PFSK-1 (cell line): Measurements from ENCODE around the gene KREMEN1.

Source experiments
- FOXP2 ChIP-seq: optimal IDR thresholded peaks from 2 replicates; pipeline ENCODE3; 2011; ENCODE audit warnings: borderline replicate concordance, control low read depth, inconsistent platforms; ENCODE audit not compliant: insufficient read depth; ENCODE audit errors: extremely low read length, extremely low read depth
- POLR2AphosphoS5 ChIP-seq: IDR thresholded peaks from 2 replicates; pipeline ENCODE4 v1.6.1; 2012; ENCODE audit warnings: low read depth, mild to moderate bottlenecking, control low read depth, low read length, moderate library complexity
- REST ChIP-seq, 2 experiments: IDR thresholded peaks; 2 replicates each; pipeline versions ENCODE4 v1.6.1 to v1.8.0; 2011 to 2012; ENCODE audit warnings: low read depth in 2 of 2, low read length in 2 of 2, control low read depth in 1 of 2, inconsistent platforms in 1 of 2, mild to moderate bottlenecking in 1 of 2, moderate library complexity in 1 of 2; ENCODE audit not compliant: insufficient read depth in 1 of 2
- SIN3A ChIP-seq: IDR thresholded peaks from 2 replicates; pipeline ENCODE4 v1.6.1; 2012; ENCODE audit warnings: mild to moderate bottlenecking, low read length, moderate library complexity, borderline replicate concordance; ENCODE audit not compliant: insufficient read depth
- TAF1 ChIP-seq: IDR thresholded peaks from 2 replicates; pipeline ENCODE4 v1.6.1; 2012; ENCODE audit warnings: low read length, control low read depth, borderline replicate concordance; ENCODE audit not compliant: insufficient read depth

Gene KREMEN1

GRCh38 chr22:29117799-29118477 lies 45.1 kb downstream of the KREMEN1 start:
- TF ChIP-seq SIN3A, result no peak
- TF ChIP-seq FOXP2, result no peak
- TF ChIP-seq POLR2AphosphoS5, result no peak
- TF ChIP-seq TAF1, result no peak
- no peak for TF ChIP-seq REST (IDR thresholded peaks at IDR 0.05; ENCODE audit: insufficient read depth in 1 of 2, low read depth in 2 of 2, low read length in 2 of 2)

- TF ChIP-seq SIN3A (no peak), TAF1 (no peak), REST (IDR thresholded peaks at IDR 0.05; ENCODE audit: insufficient read depth in 1 of 2, low read depth in 2 of 2, low read length in 2 of 2) (no peak), POLR2AphosphoS5 (no peak)
Observed at GRCh38 chr22:29121124-29121523, 48.3 kb downstream of the KREMEN1 start.

GRCh38 chr22:29122041-29122440 lies 49.2 kb downstream of the KREMEN1 start:
- TF ChIP-seq SIN3A, result no peak
- TF ChIP-seq REST (IDR thresholded peaks at IDR 0.05; ENCODE audit: insufficient read depth in 1 of 2, low read depth in 2 of 2, low read length in 2 of 2), result no peak
- no peak for TF ChIP-seq POLR2AphosphoS5
- TF ChIP-seq FOXP2, result no peak
- TF ChIP-seq TAF1, result no peak

GRCh38 chr22:29124777-29125442 lies 52.1 kb downstream of the KREMEN1 start:
- TF ChIP-seq SIN3A, result no peak
- TF ChIP-seq POLR2AphosphoS5, result no peak
- TF ChIP-seq REST (IDR thresholded peaks at IDR 0.05; ENCODE audit: insufficient read depth in 1 of 2, low read depth in 2 of 2, low read length in 2 of 2), result no peak
- no peak for TF ChIP-seq FOXP2
- TF ChIP-seq TAF1, result no peak

GRCh38 chr22:29125443-29125778 lies 52.6 kb downstream of the KREMEN1 start:
- TF ChIP-seq REST (IDR thresholded peaks at IDR 0.05; ENCODE audit: insufficient read depth in 1 of 2, low read depth in 2 of 2, low read length in 2 of 2) (no peak), POLR2AphosphoS5 (no peak), TAF1 (no peak), SIN3A (no peak), FOXP2 (no peak)
